Measurements from ENCODE around the gene FXYD3. TPM values are rescaled to one million over a fixed set of nuclear protein-coding genes. Genes with fewer than 3 reads are reported as not detected.
"Not testable (repeated sequence)": the region's sequence is repeated elsewhere in the genome, so short reads cannot be mapped to it uniquely, and the experiment has no call there.

The FXYD3 gene
- total RNA-seq, 2 experiments from 2014 or later: not detected

- CTCF ChIA-PET: interaction anchor here (1.0 to 1.4 kb wide), 3 partner anchors 9 to 42 kb away, joined by 3 to 4 read pairs (median 3); no protein-coding TSS in a partner anchor
Measured at GRCh38 chr19:35099897-35100275, 15.7 kb upstream of the FXYD3 start.

GRCh38 chr19:35100588-35101533 lies 14.8 kb upstream of the FXYD3 start:
- no peak overlapping the region for H3K4me3 Mint-ChIP-seq
- DNase-seq (no peak), ATAC-seq (no peak)
- H3K27ac Mint-ChIP-seq: no peak overlapping the region
- no peaks in the 10 kb centered on the region for H3K36me3 Mint-ChIP-seq (ENCODE audit: low read depth)
- no peaks in the 10 kb centered on the region for H3K4me1 Mint-ChIP-seq
- CTCF ChIA-PET: interaction anchor here (0.9 to 1.4 kb wide), 4 partner anchors 10 to 394 kb away, joined by 3 to 4 read pairs (median 4); no protein-coding TSS in a partner anchor
- peaks cover 2% of the 10 kb centered on the region for H3K27me3 Mint-ChIP-seq
- intact Hi-C loops (cut with DNase I, micrococcal nuclease): no loop called here
- H3K9me3 Mint-ChIP-seq (ENCODE audit: low read depth): no peaks in the 10 kb centered on the region
- POLR2A ChIA-PET: no interaction called here

More at GRCh38 chr19:35099897-35100275, 15.7 kb upstream of the FXYD3 start:
- Mint-ChIP-seq H3K4me3 (no peak overlapping the region), H3K27me3 (peaks cover 5% of the 10 kb centered on the region), H3K36me3 (ENCODE audit: low read depth) (no peaks in the 10 kb centered on the region), H3K27ac (no peak overlapping the region), H3K9me3 (ENCODE audit: low read depth) (no peaks in the 10 kb centered on the region), H3K4me1 (no peaks in the 10 kb centered on the region)
- POLR2A ChIA-PET: no interaction called here
- intact Hi-C loops (cut with DNase I, micrococcal nuclease): no loop called here
- ATAC-seq (no peak), DNase-seq (no peak)

- H3K9me3 Mint-ChIP-seq (ENCODE audit: low read depth); H3K4me1 Mint-ChIP-seq; intact Hi-C loops (cut with DNase I, micrococcal nuclease); DNase-seq; CTCF ChIA-PET; H3K27ac Mint-ChIP-seq; H3K4me3 Mint-ChIP-seq; H3K27me3 Mint-ChIP-seq; H3K36me3 Mint-ChIP-seq (ENCODE audit: low read depth); POLR2A ChIA-PET; ATAC-seq: not testable (repeated sequence)
Measured at GRCh38 chr19:35101949-35102348, 13.7 kb upstream of the FXYD3 start.

GRCh38 chr19:35103614-35104013 lies 12.0 kb upstream of the FXYD3 start:
- intact Hi-C loops (cut with DNase I, micrococcal nuclease); H3K27me3 Mint-ChIP-seq; POLR2A ChIA-PET; H3K36me3 Mint-ChIP-seq (ENCODE audit: low read depth); DNase-seq; H3K4me3 Mint-ChIP-seq; H3K4me1 Mint-ChIP-seq; ATAC-seq; CTCF ChIA-PET; H3K27ac Mint-ChIP-seq; H3K9me3 Mint-ChIP-seq (ENCODE audit: low read depth): not testable (repeated sequence)

GRCh38 chr19:35104361-35104760 lies 11.3 kb upstream of the FXYD3 start:
- ATAC-seq: no peak
- POLR2A ChIA-PET: no interaction called here
- intact Hi-C loops (cut with DNase I, micrococcal nuclease): no loop called here
- peaks cover 4% of the 10 kb centered on the region for H3K9me3 Mint-ChIP-seq (ENCODE audit: low read depth)
- CTCF ChIA-PET: no interaction called here
- H3K36me3 Mint-ChIP-seq (ENCODE audit: low read depth): no peaks in the 10 kb centered on the region
- peaks cover 6% of the 10 kb centered on the region for H3K4me1 Mint-ChIP-seq
- H3K4me3 Mint-ChIP-seq: no peak overlapping the region
- no peak for DNase-seq
- no peak overlapping the region for H3K27ac Mint-ChIP-seq
- H3K27me3 Mint-ChIP-seq: no peaks in the 10 kb centered on the region

GRCh38 chr19:35105047-35105410 lies 10.6 kb upstream of the FXYD3 start:
- DNase-seq (no peak), ATAC-seq (no peak)
- Mint-ChIP-seq H3K9me3 (ENCODE audit: low read depth) (peaks cover 4% of the 10 kb centered on the region), H3K27ac (no peak overlapping the region), H3K4me1 (peaks cover 6% of the 10 kb centered on the region), H3K27me3 (no peaks in the 10 kb centered on the region), H3K36me3 (ENCODE audit: low read depth) (no peaks in the 10 kb centered on the region), H3K4me3 (no peak overlapping the region)
- CTCF ChIA-PET: no interaction called here
- intact Hi-C loops (cut with DNase I, micrococcal nuclease): no loop called here
- POLR2A ChIA-PET: no interaction called here

- CTCF ChIA-PET: interaction anchor here (0.6 kb wide), 1 partner anchor 619 kb away, joined by 4 read pairs; no protein-coding TSS in a partner anchor
- Mint-ChIP-seq H3K36me3 (ENCODE audit: low read depth) (no peaks in the 10 kb centered on the region), H3K4me1 (peaks cover 6% of the 10 kb centered on the region), H3K4me3 (no peak overlapping the region), H3K9me3 (ENCODE audit: low read depth) (peaks cover 4% of the 10 kb centered on the region), H3K27ac (peak overlapping the region; percentile 55), H3K27me3 (no peaks in the 10 kb centered on the region)
- POLR2A ChIA-PET: no interaction called here
- intact Hi-C loops (cut with DNase I, micrococcal nuclease): no loop called here
- ATAC-seq (no peak), DNase-seq (no peak)
Measured at GRCh38 chr19:35105411-35106290, 10.0 kb upstream of the FXYD3 start.

- DNase-seq (no peak), ATAC-seq (no peak)
- Mint-ChIP-seq H3K27ac (peak overlapping the region; percentile 55), H3K9me3 (ENCODE audit: low read depth) (peaks cover 4% of the 10 kb centered on the region), H3K4me3 (no peak overlapping the region), H3K4me1 (peaks cover 6% of the 10 kb centered on the region), H3K36me3 (ENCODE audit: low read depth) (no peaks in the 10 kb centered on the region), H3K27me3 (no peaks in the 10 kb centered on the region)
- ChIA-PET CTCF (interaction anchor here (0.6 kb wide), 1 partner anchor 620 kb away, joined by 4 read pairs; no protein-coding TSS in a partner anchor), POLR2A (no interaction called here)
- intact Hi-C loops (cut with DNase I, micrococcal nuclease): no loop called here
Measured at GRCh38 chr19:35106291-35106583, 9.4 kb upstream of the FXYD3 start.

- no peaks in the 10 kb centered on the region for H3K36me3 Mint-ChIP-seq (ENCODE audit: low read depth)
- peaks cover 4% of the 10 kb centered on the region for H3K9me3 Mint-ChIP-seq (ENCODE audit: low read depth)
- intact Hi-C loops (cut with DNase I, micrococcal nuclease): no loop called here
- ATAC-seq: no peak
- H3K27ac Mint-ChIP-seq: no peak overlapping the region
- peaks cover 6% of the 10 kb centered on the region for H3K4me1 Mint-ChIP-seq
- CTCF ChIA-PET: interaction anchor here (1.0 kb wide), 1 partner anchor 22 kb away, joined by 3 read pairs; no protein-coding TSS in a partner anchor
- no peaks in the 10 kb centered on the region for H3K27me3 Mint-ChIP-seq
- H3K4me3 Mint-ChIP-seq: no peak overlapping the region
- POLR2A ChIA-PET: no interaction called here
- DNase-seq: no peak
Measured at GRCh38 chr19:35106898-35107541, 8.6 kb upstream of the FXYD3 start.

- ChIA-PET CTCF (interaction anchor here (1.0 kb wide), 1 partner anchor 23 kb away, joined by 3 read pairs; no protein-coding TSS in a partner anchor), POLR2A (no interaction called here)
- Mint-ChIP-seq H3K9me3 (ENCODE audit: low read depth) (peaks cover 4% of the 10 kb centered on the region), H3K27ac (no peak overlapping the region), H3K4me3 (no peak overlapping the region), H3K27me3 (no peaks in the 10 kb centered on the region), H3K36me3 (ENCODE audit: low read depth) (no peaks in the 10 kb centered on the region), H3K4me1 (peaks cover 6% of the 10 kb centered on the region)
- intact Hi-C loops (cut with DNase I, micrococcal nuclease): no loop called here
- ATAC-seq (peak; percentile 30), DNase-seq (peak; percentile 34)
Measured at GRCh38 chr19:35107545-35107944, 8.1 kb upstream of the FXYD3 start.

- ChIA-PET POLR2A (no interaction called here), CTCF (no interaction called here)
- intact Hi-C loops (cut with DNase I, micrococcal nuclease): no loop called here
- Mint-ChIP-seq H3K4me3 (no peak overlapping the region), H3K27me3 (no peaks in the 10 kb centered on the region), H3K4me1 (peaks cover 6% of the 10 kb centered on the region), H3K27ac (no peak overlapping the region), H3K9me3 (ENCODE audit: low read depth) (peaks cover 4% of the 10 kb centered on the region), H3K36me3 (ENCODE audit: low read depth) (no peaks in the 10 kb centered on the region)
- DNase-seq: no peak
- no peak for ATAC-seq
Measured at GRCh38 chr19:35108730-35109129, 6.9 kb upstream of the FXYD3 start.

Data from activated CD4-positive, alpha-beta T cell treated with anti-CD3 and anti-CD28 coated beads for 36 hours (primary cell).